ENCODE results near the gene APPL2.
"Not testable (repeated sequence)": the region's sequence is repeated elsewhere in the genome, so short reads cannot be mapped to it uniquely, and the experiment has no call there.

The APPL2 gene

DNA sequence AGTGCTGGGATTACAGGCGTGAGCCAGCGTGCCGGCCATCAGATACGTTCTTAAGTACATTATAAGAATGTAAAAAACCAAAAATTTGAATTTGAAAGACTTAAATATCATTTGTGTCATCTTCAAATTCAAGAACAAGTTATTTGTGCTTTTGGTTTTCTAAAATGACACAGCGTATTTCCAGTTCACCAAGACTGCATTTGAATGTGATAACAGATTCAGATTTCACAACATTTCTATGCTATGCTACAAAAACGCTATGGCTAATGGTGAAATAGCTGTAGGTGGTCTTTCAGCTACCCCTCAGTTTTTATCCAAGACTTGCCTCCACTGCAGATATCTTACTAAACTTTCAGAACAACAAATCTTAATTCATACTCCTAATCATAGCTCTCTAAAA lies 46.7 kb downstream of the APPL2 start:
- DNase-seq = no peak

DNA sequence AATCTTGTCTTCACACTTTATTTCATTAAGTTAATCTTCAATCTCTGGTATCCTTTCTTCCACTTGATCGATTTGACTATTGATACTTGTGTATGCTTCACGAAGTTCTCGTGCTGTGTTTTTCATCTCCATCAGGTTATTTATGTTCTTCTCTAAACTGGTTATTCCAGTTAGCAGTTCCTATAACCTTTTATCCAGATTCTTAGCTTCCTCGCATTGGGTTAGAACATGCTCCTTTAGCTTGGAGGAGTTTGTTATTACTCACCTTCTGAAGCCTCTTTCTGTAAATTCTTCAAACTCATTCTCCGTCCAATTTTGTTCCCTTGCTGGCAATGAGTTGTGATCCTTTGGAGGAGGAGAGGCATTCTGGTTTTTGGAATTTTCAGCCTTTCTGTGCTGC lies 52.0 kb downstream of the APPL2 start:
- not testable (repeated sequence) for DNase-seq

- not testable (repeated sequence) for DNase-seq
These were observed 52.6 kb downstream of the APPL2 start for GRCh38 chr12:105183406-105183805.

DNA sequence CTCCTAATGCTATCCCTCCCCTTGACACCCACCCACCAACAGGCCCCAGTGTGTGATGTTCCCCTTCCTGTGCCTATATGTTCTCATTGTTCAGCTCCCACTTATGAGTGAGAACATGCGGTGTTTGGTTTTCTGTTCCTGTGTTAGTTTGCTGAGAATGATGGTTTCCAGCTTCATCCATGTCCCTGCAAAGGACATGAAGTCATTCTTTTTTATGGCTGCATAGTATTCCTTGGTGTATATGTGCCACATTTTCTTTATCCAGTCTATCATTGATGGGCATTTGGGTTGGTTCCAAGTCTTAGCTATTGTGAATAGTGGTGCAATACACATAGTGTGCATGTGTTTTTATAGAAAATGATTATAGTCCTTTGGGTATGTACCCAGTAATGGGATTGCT lies 56.9 kb downstream of the APPL2 start:
- not testable (repeated sequence) for DNase-seq

GRCh38 chr12:105177208-105177607 lies 58.8 kb downstream of the APPL2 start:
- no peak for DNase-seq

DNA sequence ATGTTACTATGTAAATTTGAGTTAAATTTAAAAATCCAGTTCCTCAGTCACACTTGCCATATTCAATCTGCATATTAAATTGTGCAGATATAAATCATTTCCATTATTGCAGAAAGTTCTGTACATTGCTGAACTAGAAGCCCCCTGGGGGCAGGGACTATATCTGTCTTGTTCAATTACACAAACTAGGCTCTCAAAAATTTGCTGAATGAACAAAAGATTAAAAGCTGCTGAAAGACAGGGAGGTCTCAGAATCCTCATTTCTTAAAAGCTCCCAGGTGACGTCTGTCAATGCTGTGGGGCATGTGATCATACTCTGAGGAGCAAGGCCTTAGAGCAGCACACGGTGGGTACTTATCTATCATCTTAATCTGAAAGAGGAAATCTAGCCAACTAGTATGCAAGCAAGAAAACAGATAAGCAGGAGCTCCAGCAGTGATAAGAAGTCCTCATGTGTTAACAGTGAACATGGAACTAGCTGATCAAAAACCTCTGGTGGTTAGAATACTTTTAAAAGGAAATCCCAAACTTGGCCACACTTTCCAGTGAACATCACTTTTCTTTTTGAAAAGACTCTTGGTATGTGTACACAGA lies 60.5 kb downstream of the APPL2 start:
- no peak for DNase-seq

- no peak for DNase-seq
These were observed 64.1 kb downstream of the APPL2 start for GRCh38 chr12:105171691-105172436.

GRCh38 chr12:105170139-105170538 lies 65.8 kb downstream of the APPL2 start:
- no peak for DNase-seq

- DNase-seq = no peak
These were observed 68.0 kb downstream of the APPL2 start for GRCh38 chr12:105168006-105168405.

DNA sequence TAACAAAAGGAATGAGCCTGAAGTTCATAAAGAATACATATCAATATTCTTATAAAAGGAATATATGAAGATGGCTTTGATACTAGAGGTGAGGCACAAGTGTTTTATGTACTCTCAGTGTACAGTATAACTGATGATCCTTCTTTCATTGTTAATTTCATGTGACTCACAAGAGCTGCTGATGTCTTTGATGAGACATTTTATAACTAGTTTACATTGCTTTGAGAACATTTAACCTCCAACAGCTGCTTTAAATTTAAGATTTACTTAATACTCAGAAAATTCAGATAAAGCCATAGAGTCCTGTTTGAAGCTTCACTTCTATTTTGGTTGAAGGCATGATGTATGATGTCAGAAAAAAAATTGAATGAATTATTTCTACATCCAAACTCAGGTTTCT lies 68.6 kb downstream of the APPL2 start:
- DNase-seq = no peak

- no peak for DNase-seq
These were observed 69.2 kb downstream of the APPL2 start for GRCh38 chr12:105166736-105167135.

GRCh38 chr12:105164068-105164467 lies 71.9 kb downstream of the APPL2 start:
- peak; percentile 35 for DNase-seq

- no peak for DNase-seq
These were observed 73.8 kb downstream of the APPL2 start for GRCh38 chr12:105162174-105162573.

DNA sequence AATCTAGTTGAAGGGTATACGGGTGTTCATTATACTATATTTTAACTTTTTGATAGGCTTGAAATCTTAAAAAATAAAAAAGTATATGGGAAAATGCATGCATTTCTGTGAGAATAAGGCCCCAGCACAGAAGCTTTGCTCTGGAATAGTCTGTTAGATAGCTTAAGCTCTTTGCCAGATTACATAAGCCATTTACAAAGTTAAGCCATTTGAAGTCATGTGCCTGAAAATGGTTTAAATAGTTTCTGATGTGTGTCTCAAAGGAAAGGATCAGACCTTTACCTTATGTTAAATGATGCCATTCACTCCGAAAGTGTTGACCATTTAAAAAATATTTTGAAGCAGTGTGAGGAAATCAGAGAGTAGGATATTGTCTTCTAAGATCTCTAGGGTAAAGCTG lies 77.1 kb downstream of the APPL2 start:
- no peak for DNase-seq

DNA sequence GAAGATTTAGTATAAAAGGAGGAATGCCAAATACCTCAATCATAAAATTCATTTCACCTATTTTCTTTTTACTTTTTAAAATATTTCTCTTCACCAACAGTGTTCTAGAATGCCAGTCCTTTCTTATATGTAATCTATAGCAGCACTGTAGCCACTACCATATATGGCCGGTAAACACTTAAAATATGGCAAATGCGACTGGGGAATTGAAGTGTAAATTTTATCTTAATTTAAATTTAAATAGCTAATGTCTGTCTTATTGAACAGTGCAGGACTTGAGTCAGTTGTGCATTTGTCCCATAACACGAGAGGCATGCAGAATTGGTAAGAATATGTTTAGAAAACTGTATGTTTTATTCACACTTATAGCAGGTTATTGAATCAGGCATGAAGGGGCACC lies 78.4 kb downstream of the APPL2 start:
- no peak for DNase-seq

GRCh38 chr12:105156260-105156659 lies 79.7 kb downstream of the APPL2 start:
- no peak for DNase-seq

- no peak for DNase-seq
These were observed 93.7 kb downstream of the APPL2 start for GRCh38 chr12:105142259-105142658.

DNA sequence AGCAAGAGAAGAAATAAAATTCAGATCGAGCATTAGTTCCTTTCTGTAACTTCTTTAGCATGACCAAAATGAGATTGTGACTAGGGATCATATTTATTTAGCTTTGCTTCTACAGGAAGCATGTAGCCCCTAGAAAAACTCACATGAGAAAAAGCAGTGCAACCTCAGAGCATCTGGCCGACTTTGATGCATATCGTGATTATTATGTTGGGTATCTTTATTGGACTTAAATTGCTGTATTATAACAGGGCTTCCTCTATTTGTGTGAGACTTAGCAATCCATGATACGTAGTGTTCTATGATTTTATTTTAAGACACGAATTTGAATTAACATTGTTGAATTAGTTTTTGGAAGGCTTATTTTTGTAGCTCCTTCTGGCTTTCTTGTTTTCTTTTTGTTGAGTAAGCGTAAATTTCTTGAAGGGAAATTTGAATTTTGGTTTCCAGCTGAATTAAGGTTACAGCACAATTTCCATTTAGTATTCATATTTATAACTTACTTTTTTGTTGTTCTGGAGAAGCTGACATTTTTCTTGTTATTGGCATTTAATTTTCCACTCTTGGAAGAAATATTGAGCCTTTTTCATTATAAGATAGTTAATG lies 94.6 kb downstream of the APPL2 start:
- no peak for DNase-seq

- no peak for DNase-seq
These were observed 97.7 kb downstream of the APPL2 start for GRCh38 chr12:105138248-105138647.
